Stimulated activated CD4-positive, alpha-beta T cell treated with anti-CD3 and anti-CD28 coated beads, Interleukin-12 subunit alpha, Interleukin-12 subunit beta, amount 100 ng/mL, for 4 hours (primary cell): ENCODE data around the gene KRTAP10-5.
"Not testable (repeated sequence)": the region's sequence is repeated elsewhere in the genome, so short reads cannot be mapped to it uniquely, and the experiment has no call there.

Source experiments
- DNase-seq: peaks from one replicate; pipeline ENCODE4 v3.0.0-alpha.2; 2020

The KRTAP10-5 gene

DNA sequence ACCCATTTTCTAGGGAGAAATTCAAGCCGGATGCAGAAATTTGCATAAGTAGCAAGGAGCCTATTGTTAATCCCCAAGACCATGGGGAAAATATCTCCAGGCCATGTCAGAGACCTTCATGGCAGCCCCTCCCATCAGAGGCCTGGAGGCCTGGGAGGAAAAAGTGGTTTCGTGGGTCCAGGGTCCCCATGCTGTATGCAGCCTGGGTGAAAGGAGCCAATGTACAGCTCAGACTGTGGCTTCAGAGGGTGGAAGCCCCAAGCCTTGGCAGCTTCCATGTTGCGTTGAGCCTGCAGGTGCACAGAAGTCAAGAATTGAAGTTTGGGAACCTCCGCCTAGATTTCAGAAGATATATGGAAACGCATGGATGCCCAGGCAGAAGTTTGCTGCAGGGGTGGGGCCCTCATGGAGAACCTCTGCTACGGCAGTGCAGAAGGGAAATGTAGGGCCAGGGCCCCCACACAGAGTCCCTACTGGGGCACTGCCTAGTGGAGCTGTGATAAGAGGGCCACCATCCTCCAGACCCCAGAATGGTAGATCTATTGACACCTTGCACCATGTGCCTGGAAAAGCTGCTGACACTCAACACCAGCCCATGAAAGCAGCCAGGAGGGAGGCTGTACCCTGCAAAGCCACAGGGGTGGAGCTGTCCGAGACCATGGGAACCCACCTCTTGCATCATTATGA is 29.9 kb upstream of the KRTAP10-5 start:
- DNase-seq: not testable (repeated sequence)

DNA sequence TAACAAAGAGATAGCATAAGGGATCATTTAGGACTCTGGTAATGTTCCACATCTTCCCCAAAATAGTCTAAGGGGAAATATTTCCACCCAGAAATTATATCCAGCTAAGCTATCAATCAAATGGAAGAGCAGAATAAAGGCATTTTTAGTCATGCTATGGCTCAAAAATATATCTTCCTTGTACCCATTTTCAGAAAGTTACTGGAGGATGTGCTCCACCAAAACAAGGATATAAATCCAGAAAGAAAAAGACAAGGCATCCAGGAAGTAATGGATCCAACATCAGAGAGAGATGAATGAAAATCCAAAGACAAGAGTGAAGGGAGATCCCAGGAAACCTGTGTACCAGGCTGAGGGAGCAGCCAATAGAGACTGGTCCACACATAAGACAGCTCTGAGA is 28.8 kb upstream of the KRTAP10-5 start:
- DNase-seq: no peak

- DNase-seq: no peak
Observed at GRCh38 chr21:44606495-44606894, 26.1 kb upstream of the KRTAP10-5 start.

GRCh38 chr21:44603911-44604310 is 23.5 kb upstream of the KRTAP10-5 start:
- no peak for DNase-seq

DNA sequence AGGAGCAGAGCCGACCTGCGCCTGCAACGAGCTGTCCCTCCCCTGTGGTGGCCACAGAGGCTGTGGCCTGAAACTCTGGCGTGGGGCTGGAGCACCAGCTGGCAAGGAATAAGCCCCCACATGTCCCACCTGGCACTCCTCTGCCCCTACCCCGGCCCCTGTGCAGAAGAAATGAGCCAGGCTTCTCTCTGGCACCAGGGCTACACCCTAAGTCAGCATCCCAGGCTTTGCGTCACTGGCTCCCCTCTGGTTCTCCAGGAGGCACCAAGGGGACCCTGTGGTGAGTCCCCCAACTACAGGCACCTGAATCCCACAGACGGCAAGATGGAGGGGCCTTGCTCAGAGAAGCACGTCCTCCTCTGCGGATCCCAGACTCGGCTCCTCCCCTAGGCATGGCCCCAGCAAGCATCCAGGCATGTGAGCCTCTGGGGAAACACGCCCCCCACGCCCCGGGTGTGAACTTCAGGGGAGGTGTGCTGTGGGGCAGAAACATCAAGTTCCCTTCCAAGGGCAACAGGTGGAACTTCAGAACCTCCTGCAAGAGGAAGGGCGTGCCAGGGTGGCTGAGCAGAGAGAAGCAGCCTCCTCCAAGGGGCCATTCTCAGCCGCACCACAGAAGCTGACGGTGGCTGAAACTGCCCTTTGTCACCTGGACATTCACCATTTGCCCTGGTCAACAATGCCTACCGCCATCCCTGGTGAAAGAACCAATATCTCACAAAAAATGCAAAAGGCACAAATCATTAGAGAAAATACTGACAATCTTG is 22.9 kb upstream of the KRTAP10-5 start:
- no peak for DNase-seq

DNA sequence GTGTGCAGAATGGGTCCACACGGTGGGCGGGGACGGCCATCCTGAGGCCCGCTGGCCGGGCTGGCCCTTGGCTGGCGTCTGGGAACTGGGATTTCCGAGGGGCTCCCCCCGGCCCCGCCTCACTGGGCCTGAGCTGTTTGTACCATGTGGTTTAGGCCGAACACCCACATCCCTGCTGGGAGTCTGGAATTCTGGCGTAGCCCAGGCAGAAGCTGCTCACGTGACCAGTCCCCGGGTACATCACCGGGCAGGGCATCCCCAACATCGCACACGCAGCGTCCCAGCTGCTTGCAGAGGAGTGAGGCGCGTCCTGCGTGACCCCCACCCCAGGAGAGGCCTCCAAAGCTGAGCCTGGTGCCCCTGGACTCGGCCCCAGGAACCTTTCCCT is 22.1 kb upstream of the KRTAP10-5 start:
- DNase-seq: no peak

DNA sequence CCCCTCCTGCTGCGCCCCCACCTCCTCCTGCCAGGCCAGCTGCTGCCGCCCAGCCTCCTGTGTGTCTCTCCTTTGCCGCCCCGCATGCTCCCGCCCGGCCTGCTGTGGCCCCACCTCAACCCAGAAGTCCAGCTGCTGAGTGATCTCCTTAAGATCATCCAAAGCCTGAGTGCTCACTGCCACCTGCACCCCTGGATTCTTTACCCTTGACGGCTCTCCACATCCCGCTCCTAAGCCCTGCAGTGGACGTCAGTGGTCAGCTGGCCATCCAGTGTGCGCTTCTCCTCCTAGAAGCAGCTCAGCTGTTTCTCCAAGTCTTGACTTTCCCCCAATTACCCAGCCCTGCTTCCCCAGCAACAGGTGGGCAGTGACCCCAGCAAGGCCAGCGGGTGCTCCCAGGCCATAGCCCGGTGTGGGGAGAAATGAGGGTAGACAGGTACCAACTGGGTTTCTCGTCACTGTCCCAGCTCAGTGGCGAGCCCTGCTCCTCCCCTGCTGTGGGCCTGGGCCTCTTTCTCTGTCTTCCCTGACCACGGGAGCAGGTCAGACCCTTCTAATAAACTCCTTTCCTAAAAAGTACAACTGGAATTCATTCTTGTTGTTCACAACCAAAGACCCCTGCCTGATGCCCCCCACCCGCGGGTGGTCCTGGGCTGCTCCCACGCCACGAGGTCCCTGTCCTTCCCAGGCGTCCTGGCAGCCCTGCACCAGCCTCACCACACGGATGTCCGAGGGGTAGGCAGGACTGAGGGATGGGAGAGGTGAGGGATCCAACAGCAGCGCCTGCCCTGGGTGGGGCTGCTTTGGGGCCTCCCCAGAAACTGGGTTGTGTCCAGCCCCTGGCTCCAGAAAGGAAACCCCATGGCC is 21.4 kb upstream of the KRTAP10-5 start:
- DNase-seq: no peak

- not testable (repeated sequence) for DNase-seq
Observed at GRCh38 chr21:44601091-44601490, 20.7 kb upstream of the KRTAP10-5 start.

GRCh38 chr21:44600118-44600978 is 19.9 kb upstream of the KRTAP10-5 start, which contains the start of gene KRTAP10-7:
KRTAP10-7 (plus strand) TSS chr21:44600597; CDS start chr21:44600622, 25 bp downstream.
- DNase-seq: not testable (repeated sequence)

DNA sequence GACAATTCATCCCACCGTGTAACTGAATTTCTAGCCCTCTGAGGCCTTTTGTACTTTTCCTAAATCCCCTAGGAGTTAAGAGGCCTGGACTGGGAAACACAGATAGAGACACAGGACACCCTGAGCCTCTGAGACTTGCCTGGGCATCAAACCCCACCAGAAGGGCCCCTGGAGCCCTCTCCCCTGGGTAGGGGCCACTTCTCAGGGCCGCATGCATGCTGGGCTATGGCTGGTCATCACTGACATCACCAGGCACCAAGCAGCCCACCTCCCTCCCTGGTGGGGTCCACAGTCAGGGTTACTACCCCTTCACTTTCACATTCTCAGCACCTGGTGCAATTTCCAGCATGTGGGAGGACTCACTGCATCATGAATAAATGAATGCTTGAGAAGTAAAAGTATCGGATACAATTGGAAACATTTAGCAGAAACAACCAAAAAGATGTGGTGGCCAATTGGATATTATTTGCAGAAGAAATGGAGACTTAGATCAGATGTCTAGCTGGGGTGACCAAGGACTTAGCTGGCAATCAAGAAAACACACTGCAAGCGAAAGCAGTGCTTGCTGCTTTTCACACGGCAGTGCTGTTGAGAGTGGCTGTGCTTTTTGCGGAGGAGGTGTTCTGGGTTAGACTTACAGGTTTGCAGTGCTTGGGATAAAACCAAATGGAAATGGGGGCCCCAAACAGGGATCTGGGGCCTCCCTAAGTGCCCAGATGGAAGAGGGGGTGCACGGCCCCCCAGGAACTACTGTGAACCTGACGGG is 19.0 kb upstream of the KRTAP10-5 start:
- no peak for DNase-seq

GRCh38 chr21:44598061-44598460 is 17.7 kb upstream of the KRTAP10-5 start:
- DNase-seq: no peak

DNA sequence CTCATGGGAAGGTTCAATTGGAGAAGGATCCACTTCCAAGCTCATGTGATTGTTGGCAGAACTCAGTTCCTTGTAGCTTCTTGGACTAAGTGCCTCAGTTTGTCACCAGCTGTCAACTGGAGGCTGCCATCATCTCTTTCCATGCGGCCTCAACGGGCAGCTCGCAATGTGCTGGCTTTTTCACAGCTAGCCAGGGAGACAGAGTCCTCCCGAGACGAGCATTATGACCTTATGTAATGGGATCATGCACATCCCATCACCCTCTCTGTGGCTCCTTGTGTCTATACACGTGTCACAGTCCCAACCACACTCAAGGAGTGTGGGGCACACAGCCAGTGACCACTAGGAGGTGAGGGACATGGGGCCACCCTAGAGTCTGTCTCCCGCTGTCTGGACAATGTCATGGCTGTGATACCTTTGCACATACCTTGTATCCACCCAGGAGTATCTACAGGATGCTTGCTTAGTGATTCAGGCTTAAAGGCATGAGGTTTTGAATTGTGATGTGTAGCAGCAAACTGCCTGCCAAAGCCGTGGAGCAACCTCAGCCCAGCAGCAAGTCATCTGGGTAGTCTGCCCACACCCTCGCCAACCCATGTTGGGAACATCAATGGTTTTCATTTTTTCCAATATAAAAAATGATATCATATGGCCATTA is 15.8 kb upstream of the KRTAP10-5 start:
- no peak for DNase-seq

GRCh38 chr21:44595524-44595923 is 15.1 kb upstream of the KRTAP10-5 start:
- DNase-seq: no peak

DNA sequence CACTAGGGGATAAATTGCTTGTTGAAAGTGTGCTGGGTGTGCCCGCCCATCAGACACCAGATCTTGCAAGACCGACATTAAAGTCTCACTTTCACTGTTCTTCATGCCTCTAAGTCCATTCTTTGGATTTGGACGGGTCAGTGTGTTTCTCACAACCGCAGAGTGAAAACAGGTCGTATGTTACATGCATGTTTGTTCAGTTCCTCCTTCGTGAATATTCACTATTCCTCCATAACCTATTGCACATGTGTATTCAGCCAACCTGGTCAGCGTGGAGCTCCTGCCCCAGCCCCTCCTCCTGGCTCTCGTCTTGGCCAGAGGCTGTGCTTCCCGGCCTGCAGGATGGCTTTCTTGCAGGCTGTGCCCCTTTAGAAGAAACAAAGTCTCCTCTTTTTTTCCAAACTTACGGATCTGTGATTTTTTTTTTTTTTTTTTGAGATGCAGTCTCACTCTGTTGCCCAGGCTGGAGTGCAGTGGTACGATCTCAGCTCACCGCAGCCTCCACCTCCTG is 14.1 kb upstream of the KRTAP10-5 start:
- no peak for DNase-seq

DNA sequence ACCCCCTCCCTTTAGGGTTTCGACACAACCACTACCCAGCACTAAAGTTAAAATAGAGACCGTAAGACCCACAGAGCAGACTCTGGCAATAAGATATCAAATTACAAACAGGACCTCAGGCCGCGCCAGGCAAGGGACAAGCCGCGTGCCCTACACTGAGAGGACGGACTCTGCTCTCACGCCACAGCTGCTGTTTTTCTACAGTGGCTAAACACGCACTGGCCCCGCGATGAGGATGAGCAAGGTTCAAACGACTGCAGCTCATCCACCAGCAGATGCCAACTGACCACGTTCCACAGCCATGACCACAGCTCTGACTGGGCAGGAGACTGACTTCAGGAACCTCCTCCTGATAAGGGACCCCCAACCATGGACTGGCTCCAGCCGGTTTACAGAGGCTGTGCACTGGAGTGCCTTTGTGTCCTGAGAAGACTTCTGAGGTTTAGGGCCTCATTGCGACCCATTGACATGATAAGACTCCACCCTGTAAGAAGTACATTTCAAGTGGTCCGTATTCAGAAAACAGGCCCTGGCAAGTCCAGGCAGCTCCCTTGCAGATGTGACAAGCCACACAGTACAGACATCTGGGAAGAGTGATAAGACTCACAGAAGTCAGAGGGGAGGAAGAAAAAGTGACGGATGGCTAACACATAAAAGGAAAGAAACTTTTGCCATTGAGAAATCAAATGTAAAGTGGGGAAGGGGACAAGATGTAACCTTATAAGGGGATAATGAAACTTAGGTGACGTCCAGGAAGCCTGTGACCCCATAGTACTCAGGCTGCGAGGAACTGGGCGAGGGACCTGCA is 13.4 kb upstream of the KRTAP10-5 start:
- no peak for DNase-seq

GRCh38 chr21:44592446-44593311 is 12.3 kb upstream of the KRTAP10-5 start, which contains the start of gene KRTAP10-6:
KRTAP10-6 (minus strand) TSS chr21:44592505; CDS start chr21:44592484, 21 bp downstream.
- no peak for DNase-seq

- not testable (repeated sequence) for DNase-seq
Observed at GRCh38 chr21:44591801-44592130, 11.4 kb upstream of the KRTAP10-5 start.

DNA sequence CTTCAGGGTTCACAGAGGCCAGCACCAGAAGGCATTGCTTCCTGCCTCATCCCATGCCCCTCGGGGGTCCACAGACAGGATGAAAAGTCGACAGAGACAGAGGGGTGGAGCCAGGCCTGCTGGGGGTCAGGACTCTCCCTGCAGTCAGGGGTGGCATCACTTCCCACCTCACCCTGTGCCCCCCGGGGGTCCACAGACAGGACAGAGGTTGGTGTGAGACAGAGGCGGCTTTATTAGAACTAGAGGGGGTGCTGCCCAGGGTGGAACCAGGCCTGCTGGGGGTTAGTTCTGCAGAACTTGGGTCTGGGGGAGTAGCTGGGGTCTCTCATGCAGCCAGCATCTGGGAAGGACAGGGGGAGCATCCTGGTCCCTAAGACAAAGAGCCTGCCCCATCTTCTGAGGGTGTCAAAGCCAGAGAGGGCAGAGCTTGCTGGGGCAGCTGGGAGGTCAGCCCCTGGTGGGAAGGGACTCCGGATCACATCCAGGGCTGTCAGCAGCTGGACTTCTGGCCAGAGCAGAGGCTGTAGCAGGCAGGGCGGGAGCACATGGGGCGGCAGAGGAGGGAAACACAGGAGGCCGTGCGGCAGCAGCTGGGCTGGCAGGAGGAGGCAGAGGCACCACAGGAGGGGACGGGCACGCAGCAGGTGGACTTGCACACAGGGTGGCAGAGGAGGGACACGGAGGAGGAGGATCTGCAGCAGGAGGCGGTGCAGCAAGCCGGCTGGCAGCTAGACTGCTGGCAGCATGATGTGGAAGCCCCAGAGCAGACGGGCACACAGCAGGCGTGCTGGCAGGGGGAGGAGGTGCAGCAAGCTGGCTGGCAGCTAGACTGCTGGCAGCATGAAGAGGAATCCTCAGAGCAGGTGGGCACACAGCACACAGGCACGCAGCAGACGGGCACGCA is 10.7 kb upstream of the KRTAP10-5 start:
- DNase-seq: not testable (repeated sequence)
